Mucosa of gallbladder (tissue), 1 donor: Measurements from ENCODE around the gene INTS13. TPM values are rescaled to one million over a fixed set of nuclear protein-coding genes. Genes with fewer than 3 reads are reported as not detected.
"Not testable (repeated sequence)": the region's sequence is repeated elsewhere in the genome, so short reads cannot be mapped to it uniquely, and the experiment has no call there.

Experiments used
- DNase-seq: peaks from one replicate; pipeline ENCODE4 v3.0.0-alpha.2; 2020; ENCODE audit warnings: low spot score
- total RNA-seq: library from RNA; stranded (reverse); gene quantifications from one replicate; pipeline ENCODE4 v1.2.1, GENCODE V29; 2021
- donor health status: DM: no; HTN: no; CAD: no.

INTS13 gene, protein sequence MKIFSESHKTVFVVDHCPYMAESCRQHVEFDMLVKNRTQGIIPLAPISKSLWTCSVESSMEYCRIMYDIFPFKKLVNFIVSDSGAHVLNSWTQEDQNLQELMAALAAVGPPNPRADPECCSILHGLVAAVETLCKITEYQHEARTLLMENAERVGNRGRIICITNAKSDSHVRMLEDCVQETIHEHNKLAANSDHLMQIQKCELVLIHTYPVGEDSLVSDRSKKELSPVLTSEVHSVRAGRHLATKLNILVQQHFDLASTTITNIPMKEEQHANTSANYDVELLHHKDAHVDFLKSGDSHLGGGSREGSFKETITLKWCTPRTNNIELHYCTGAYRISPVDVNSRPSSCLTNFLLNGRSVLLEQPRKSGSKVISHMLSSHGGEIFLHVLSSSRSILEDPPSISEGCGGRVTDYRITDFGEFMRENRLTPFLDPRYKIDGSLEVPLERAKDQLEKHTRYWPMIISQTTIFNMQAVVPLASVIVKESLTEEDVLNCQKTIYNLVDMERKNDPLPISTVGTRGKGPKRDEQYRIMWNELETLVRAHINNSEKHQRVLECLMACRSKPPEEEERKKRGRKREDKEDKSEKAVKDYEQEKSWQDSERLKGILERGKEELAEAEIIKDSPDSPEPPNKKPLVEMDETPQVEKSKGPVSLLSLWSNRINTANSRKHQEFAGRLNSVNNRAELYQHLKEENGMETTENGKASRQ
- total RNA-seq = 13.8 TPM

- DNase-seq = peak; percentile 99
Measured at GRCh38 chr12:26937863-26938700, at the start of gene INTS13, which contains the start of gene FGFR1OP2. INTS13 (minus strand) TSS chr12:26937981; CDS start chr12:26936803, 1,178 bp downstream. FGFR1OP2 (plus strand) TSS chr12:26938470; CDS start chr12:26954159, 15,689 bp downstream.

DNA sequence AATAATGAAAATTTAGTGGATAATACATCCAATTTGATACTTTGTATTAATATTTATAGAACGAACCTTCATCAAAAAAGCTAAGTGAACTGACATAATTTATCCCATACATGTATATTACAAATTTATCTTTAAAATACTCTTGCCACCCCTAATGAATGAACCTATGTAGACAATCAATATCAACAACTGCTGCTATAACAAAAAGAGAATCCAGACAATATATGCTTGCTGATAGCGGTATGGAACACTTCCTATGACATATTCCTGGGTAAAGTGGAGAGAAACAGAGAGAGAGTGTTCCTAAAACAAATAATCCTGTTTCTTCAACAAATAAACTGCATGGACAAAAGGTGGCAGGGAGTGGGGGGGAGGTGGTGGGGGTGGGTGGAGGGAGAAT is 45.1 kb upstream of the INTS13 start:
- no peak for DNase-seq

DNA sequence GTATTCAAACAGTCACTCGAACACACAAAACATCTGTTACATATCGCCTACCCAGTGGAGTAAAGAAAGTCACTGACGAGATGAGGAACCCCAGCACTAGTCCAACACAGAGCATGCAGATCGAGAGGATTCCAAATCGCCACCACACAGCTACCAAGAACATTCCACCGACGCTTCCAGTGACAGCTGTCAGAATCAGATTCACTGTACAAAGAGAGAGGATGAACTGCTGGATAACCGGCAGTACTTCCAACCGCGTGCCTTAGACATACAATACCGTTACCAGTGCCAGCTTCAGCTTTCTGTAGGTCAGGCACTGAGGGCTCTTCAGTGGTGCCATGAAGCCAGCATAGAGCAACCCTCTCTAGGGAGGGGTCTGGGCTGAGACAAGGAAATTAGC is 42.0 kb upstream of the INTS13 start:
- DNase-seq = no peak

- no peak for DNase-seq
Measured at GRCh38 chr12:26978801-26979200, 41.0 kb upstream of the INTS13 start.

GRCh38 chr12:26976687-26977086 is 38.9 kb upstream of the INTS13 start:
- DNase-seq = no peak

- no peak for DNase-seq
Measured at GRCh38 chr12:26971963-26972362, 34.2 kb upstream of the INTS13 start.

DNA sequence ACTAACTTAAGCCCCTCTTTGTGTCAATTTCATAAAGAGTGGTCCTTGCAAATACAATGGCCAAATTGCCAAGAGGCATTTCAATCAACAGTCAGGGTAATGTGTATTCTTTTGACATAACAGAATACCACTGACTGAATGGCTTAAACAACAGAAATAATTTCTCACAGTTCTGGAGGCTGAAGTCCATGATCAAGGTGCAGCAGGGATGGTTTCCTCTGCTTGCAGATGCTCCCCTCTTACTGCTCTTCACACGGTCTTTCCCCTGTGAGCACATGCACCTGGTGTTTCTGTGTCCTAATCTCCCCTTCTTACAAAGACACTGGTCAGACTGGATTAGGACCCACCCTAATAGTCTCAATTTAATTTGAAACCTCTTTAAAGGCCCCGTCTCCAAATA is 32.4 kb upstream of the INTS13 start:
- DNase-seq = no peak

GRCh38 chr12:26966842-26967241 is 29.1 kb upstream of the INTS13 start:
- DNase-seq = no peak

DNA sequence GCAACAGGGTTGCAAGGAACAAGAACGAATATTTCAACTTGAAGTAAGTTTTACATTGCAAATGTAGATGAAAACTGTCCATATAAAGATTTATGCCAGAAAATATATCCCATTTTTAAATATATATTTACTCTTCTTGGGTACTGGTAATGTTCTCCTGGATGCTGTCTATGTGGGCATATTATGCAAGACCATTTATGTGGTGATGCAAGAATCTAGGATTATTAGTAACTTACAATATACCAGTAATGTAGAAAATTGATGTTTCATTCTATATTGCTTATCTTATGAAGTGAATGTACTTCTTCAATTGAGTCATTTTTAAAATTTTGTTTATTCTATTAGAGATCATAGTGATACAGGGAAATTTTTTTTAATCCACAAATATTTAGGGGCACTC is 25.6 kb upstream of the INTS13 start:
- no peak for DNase-seq

- DNase-seq = no peak
Measured at GRCh38 chr12:26961803-26962202, 24.0 kb upstream of the INTS13 start.

DNA sequence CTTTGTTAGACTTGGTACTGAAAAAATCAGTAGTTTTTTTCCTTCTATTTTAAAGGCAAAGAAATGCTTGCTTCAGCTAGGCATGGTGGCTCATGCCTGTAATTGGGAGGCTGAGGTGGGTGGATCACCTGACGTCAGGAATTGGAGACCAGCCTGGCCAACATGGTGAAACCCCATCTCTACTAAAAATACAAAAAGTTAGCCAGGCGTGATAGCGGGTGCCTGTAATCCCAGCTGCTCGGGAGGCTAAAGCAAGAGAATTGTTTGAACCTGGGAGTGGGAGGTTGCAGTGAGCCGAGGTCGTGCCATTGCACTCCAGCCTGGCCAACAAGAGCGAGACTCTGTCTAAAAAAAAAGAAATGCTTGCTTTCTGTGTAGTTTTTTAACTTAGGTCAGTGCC is 23.6 kb upstream of the INTS13 start:
- DNase-seq = not testable (repeated sequence)

- no peak for DNase-seq
Measured at GRCh38 chr12:26954027-26954426, 16.2 kb upstream of the INTS13 start.

DNA sequence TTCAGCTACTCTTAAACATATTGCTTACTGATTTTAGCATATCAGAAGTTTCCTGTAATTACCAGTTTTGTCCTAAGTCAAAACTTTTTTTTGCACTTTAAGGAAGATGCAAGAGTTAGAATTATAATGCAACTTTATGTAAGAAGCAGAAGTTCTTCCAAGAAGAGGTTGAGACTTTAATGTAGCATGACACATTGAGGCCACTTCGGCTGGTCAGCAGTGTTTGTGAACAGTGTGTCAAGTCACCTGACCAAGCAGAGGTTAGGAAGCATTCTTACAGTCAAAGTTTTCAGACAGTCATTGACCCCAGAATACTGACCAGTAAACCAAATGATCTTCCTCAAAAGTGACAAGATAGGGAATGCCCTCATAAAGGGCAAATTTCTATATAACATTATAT is 15.7 kb upstream of the INTS13 start:
- no peak for DNase-seq

GRCh38 chr12:26948309-26948708 is 10.5 kb upstream of the INTS13 start:
- DNase-seq = no peak

GRCh38 chr12:26941215-26941594 is 3.4 kb upstream of the INTS13 start:
- DNase-seq = no peak

GRCh38 chr12:26940516-26941214 is 2.9 kb upstream of the INTS13 start:
- DNase-seq = no peak

DNA sequence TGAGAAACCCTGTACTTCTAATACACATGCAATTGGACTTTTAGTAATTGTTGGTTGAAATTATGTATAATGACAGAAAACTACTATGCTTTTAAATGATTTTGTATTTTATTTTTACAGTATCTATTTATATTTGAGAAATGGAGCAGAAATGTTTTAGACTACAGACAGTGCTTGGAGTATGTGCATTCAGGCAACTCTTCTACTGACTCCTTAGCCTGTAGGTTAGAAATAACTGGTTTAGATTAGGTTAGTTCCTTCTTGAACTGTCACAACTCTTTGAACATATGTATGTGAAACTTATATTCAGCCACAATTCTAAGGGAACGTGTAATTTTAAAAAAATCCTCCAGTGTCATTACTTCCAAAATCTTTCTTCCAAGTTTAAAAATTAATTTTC is 2.2 kb upstream of the INTS13 start:
- no peak for DNase-seq

DNA sequence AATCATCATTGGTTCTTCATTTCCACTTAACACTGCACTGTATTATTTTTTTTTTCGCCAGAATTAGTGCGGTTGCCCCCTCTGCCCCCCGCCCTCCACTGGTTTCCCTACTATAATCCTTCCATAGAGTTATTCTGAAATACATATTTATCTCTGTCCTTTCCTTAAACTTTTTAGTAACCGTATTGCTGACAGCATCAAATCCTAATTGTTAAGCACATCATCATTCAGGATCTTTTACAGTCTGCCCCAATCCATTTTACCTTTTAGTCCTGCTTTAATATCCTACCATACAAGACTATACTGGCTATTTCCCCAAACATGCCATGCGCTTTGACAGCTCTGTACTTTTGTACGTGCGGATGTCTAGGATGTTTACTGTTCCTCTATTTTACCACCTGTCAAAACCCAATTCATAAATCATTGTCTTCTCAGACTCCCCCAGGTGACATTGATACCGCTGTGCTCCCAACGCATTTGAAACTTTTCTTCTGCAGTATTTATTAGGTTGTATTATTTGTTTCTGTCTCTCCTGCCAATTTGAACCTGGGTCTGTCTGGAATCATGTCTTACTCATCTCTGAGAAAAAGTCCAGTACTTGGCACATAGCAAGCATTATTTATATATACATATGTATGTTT is 1.5 kb upstream of the INTS13 start:
- no peak for DNase-seq

GRCh38 chr12:26938701-26939062 is 901 bp upstream of the INTS13 start:
- peak; percentile 12 for DNase-seq

DNA sequence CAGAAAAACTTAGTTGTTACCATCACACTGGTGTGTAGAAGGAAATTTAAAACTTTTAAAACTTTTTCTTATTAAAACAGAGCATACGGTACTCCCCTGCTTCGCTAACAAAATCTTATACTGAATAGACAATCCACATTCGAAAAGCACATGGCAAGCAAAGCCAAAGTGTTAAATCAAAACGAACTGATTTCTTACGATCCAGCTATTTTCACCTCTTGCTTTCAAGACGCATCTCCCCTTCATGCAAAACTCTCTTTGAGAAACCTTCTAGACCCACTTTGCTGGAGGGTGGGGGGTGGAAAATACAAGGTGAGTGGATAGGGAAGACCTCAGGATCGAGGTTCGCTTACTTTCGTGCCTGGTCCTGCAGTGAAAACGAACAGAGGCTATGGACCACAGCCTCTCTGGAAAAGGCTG is 328 bp downstream of the INTS13 start:
- DNase-seq = no peak
